Epithelial cell of esophagus (primary cell): ENCODE measurements around the gene MEGF11.

Experiments used
- DNase-seq: peaks from one replicate; pipeline ENCODE4 v3.0.0; 2010; ENCODE audit warnings: low read depth
- H3K4me3 ChIP-seq: 2 replicates; pipeline ENCODE4 v1.5.1; 2011; ENCODE audit warnings: mild to moderate bottlenecking, low read length, control low read depth
- CTCF ChIP-seq: IDR thresholded peaks from 2 replicates; pipeline ENCODE4 v1.5.1; 2011; ENCODE audit warnings: low read depth, mild to moderate bottlenecking, low read length, control low read depth, inconsistent platforms; ENCODE audit not compliant: insufficient read depth; ENCODE audit errors: missing control alignments

MEGF11 gene

GRCh38 chr15:66109826-66110225 is 143.7 kb downstream of the MEGF11 start:
- DNase-seq, result no peak
- no peak overlapping the region for H3K4me3 ChIP-seq
- TF ChIP-seq CTCF, result no peak

GRCh38 chr15:66108483-66109265 is 144.9 kb downstream of the MEGF11 start:
- TF ChIP-seq CTCF, result no peak
- H3K4me3 ChIP-seq, result no peak overlapping the region
- DNase-seq, result no peak

- no peak overlapping the region for H3K4me3 ChIP-seq
- no peak for TF ChIP-seq CTCF
- no peak for DNase-seq
These were observed 146.5 kb downstream of the MEGF11 start for GRCh38 chr15:66107070-66107469.

GRCh38 chr15:66105286-66106265 is 148.0 kb downstream of the MEGF11 start:
- no peak for DNase-seq
- no peak for TF ChIP-seq CTCF
- no peak overlapping the region for H3K4me3 ChIP-seq

GRCh38 chr15:66103293-66103590 is 150.3 kb downstream of the MEGF11 start:
- no peak for DNase-seq
- TF ChIP-seq CTCF, result no peak
- H3K4me3 ChIP-seq, result no peak overlapping the region

- no peak for TF ChIP-seq CTCF
- no peak for DNase-seq
- H3K4me3 ChIP-seq, result no peak overlapping the region
These were observed 150.8 kb downstream of the MEGF11 start for GRCh38 chr15:66102563-66103292.
